ENCODE measurements around the gene NOC2L.
A peak's percentile ranks its signal among the peaks of the same experiment; 100 is the strongest.

- TF ChIP-seq CTCF (IDR thresholded peaks at IDR 0.05) (peak in 1 of 3 experiments; percentile 33), EP300 (IDR thresholded peaks at IDR 0.05) (no peak)
Observed at GRCh38 chr1:923131-923990, 35.7 kb downstream of the NOC2L start, which contains the start of gene SAMD11.

Measured in esophagus muscularis mucosa (tissue), 3 donors.